NCI-H446 (cell line): ENCODE measurements around the gene DNAH9.

Source experiments
- DNase-seq, 2 experiments: peaks; one replicate each; lab custom pipeline; 2025; lab: John Stamatoyannopoulos, UW

Gene DNAH9

GRCh38 chr17:11598274-11599221, at the start of gene DNAH9:
Gene DNAH9, plus strand, starts transcription at chr17:11598470. Its CDS starts 29 bp downstream, at chr17:11598499.
- DNase-seq, result peak in 1 of 2 experiments; percentile 41

- DNase-seq, result no peak
These were observed 47.8 kb upstream of the DNAH9 start for GRCh38 chr17:11550431-11550830.

- no peak for DNase-seq
These were observed 46.8 kb upstream of the DNAH9 start for GRCh38 chr17:11551442-11551841.

- DNase-seq, result no peak
These were observed 45.1 kb upstream of the DNAH9 start for GRCh38 chr17:11553135-11553534.

- no peak for DNase-seq
These were observed 44.2 kb upstream of the DNAH9 start for GRCh38 chr17:11554042-11554441.

- no peak for DNase-seq
These were observed 43.7 kb upstream of the DNAH9 start for GRCh38 chr17:11554542-11554941.

- DNase-seq, result no peak
These were observed 42.7 kb upstream of the DNAH9 start for GRCh38 chr17:11555530-11555929.

- no peak for DNase-seq
These were observed 40.4 kb upstream of the DNAH9 start for GRCh38 chr17:11557727-11558452.

GRCh38 chr17:11558681-11559234, 39.5 kb upstream of the DNAH9 start:
- no peak for DNase-seq

GRCh38 chr17:11559601-11560000, 38.7 kb upstream of the DNAH9 start:
- DNase-seq, result no peak

- DNase-seq, result no peak
These were observed 37.0 kb upstream of the DNAH9 start for GRCh38 chr17:11561281-11561680.

GRCh38 chr17:11561702-11562101, 36.6 kb upstream of the DNAH9 start:
- no peak for DNase-seq

GRCh38 chr17:11564589-11565380, 33.5 kb upstream of the DNAH9 start:
- no peak for DNase-seq

- no peak for DNase-seq
These were observed 32.7 kb upstream of the DNAH9 start for GRCh38 chr17:11565591-11565990.

GRCh38 chr17:11578998-11579397, 19.3 kb upstream of the DNAH9 start:
- DNase-seq, result no peak

GRCh38 chr17:11580677-11581076, 17.6 kb upstream of the DNAH9 start:
- DNase-seq, result no peak

GRCh38 chr17:11582217-11582616, 16.1 kb upstream of the DNAH9 start:
- DNase-seq, result no peak

- no peak for DNase-seq
These were observed 14.8 kb upstream of the DNAH9 start for GRCh38 chr17:11583306-11583992.

GRCh38 chr17:11589716-11590115, 8.6 kb upstream of the DNAH9 start:
- no peak for DNase-seq

- no peak for DNase-seq
These were observed 3.4 kb downstream of the DNAH9 start for GRCh38 chr17:11601661-11602060.

- DNase-seq, result no peak
These were observed 10.1 kb downstream of the DNAH9 start for GRCh38 chr17:11608396-11608795.
